ENCODE results near the gene CD99.

CD99 gene

DNA sequence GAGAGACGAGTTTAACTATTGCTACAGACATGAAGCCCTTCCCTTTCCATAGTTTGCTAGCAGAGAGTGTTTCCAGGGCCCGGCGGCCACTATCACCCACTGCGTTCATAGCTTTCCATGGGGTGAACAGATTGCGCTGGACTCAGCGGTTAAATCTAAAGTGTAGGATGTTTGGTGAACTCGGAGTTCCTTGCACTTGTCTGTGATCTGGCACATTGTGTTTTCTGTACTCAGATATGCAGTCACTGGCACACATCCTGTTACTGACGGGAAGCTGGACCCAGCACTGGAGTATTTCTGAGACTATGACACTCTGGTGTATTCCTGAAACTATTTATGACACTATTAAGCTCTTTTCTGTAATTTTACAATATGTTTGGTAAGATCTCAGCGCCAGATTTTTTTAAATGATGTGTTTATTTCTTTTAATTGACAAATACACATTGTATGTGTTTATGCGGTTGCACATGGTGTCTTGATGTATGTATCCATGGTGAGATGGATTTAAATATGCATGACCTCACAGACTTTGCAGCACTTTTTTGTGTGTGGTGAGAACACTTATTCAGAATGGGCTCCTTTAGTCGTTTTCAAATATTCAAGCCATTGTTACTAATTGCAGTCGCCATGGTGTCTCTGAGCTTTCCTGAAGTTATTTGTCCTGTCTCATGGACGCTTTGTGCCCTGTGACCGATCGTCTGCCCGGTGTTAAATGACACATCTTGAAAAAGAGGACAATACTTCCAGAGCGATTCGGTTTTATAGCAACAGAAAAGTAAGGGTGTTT lies 14.1 kb downstream of the CD99 start:
- H3K9me3 Mint-ChIP-seq, result peaks cover 6% of the 10 kb centered on the region
- no peaks in the 10 kb centered on the region for H3K27me3 Mint-ChIP-seq
- H3K36me3 Mint-ChIP-seq, result peaks cover 33% of the 10 kb centered on the region
- H3K4me1 Mint-ChIP-seq, result peaks cover 90% of the 10 kb centered on the region
- H3K27ac Mint-ChIP-seq, result peak overlapping the region; percentile 89
- peak overlapping the region; percentile 70 for H3K4me3 Mint-ChIP-seq

DNA sequence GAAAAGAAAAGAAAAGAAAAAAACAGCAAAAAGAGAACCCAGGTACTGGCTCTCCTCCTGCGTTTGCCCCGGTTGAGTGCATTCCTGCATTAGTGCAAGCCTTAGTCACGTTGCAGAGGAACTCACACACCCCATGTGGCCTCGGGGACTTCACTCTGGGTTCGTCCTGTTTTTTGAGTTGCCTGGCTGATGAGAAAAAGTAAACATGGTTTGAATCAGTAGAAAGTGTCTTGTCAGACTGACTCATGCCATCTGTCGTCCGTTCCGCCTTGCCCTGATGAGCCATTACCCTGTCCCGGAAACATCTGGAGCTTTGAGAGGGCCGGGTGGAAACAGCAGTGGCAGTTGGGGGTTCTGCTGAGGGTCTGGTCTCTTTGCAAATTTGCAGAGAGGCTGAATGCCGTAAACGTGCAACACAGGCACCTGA lies 16.3 kb downstream of the CD99 start:
- Mint-ChIP-seq H3K4me3 (peak overlapping the region; percentile 73), H3K27me3 (no peaks in the 10 kb centered on the region), H3K36me3 (peaks cover 21% of the 10 kb centered on the region), H3K4me1 (peaks cover 87% of the 10 kb centered on the region), H3K27ac (peak overlapping the region; percentile 90), H3K9me3 (no peaks in the 10 kb centered on the region)

DNA sequence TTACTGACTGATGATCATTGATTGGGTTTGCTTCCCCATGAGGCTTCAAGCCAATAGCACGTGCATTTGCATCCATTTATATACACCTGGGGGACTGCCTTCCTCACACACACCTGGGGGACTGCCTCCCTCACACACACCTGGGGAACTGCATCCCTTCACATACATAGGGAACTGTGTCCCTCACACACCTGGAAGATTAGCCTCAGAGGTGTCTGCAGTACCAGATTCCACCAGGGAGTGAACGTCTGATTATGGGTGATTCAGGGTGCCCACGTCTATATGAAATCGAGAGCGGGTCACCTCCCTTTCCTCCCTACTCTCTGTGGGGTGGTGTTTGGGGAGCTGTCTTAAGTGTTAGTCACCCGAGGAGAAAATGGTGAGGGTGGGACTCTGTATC lies 16.9 kb downstream of the CD99 start:
- Mint-ChIP-seq H3K27me3 (no peaks in the 10 kb centered on the region), H3K4me1 (peaks cover 80% of the 10 kb centered on the region), H3K36me3 (peaks cover 21% of the 10 kb centered on the region), H3K4me3 (peak overlapping the region; percentile 73), H3K9me3 (no peaks in the 10 kb centered on the region), H3K27ac (peak overlapping the region; percentile 90)

DNA sequence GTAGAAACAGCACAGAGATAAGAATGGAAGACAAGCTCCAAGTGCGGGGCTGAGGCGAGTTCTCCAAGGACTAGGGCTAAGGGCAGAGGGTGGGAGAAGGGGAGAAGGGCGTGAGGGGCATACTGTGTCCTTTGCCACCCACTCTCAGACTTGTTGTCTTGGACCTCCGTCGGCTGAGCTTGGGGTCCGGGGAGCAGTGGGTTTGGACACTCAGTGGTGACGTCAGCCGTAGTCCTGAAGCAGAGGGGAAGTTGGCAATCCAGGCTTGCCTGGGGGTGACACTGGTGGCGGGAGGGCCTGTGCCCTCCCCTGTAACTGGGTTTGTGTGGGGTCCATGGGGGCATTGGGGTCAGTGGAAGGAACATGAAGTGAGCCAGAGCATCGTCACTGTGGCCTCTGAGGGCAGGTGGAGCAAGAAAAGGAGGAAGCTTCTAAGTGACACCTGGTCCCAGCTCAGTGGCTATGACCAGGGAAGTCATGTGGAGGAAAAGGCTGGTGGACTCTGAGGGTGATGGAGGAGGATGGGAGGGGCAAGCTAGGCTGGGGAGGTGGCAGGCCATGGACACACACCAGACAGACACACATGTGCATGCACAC lies 17.6 kb downstream of the CD99 start:
- Mint-ChIP-seq H3K4me1 (peaks cover 74% of the 10 kb centered on the region), H3K9me3 (no peaks in the 10 kb centered on the region), H3K4me3 (peak overlapping the region; percentile 73)

DNA sequence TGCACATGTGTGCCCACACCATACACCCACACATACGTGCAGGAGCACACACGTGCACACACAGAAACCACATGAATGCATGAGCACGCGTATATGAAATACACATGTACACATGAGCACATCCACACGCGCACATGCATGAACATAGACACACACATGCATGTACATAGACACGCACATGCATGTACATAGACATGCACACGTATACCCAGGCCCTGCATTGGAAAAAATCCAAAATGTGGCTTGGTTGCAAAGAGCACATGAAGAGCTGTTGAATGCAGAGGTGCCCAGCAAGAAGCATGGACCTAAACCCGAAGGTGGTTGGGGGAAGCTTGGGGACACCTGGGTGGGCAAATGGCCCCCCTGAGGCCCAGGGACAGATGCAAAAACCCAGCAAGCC lies 18.5 kb downstream of the CD99 start:
- peaks cover 20% of the 10 kb centered on the region for H3K36me3 Mint-ChIP-seq
- no peaks in the 10 kb centered on the region for H3K9me3 Mint-ChIP-seq
- peak overlapping the region; percentile 67 for H3K4me3 Mint-ChIP-seq
- peak overlapping the region; percentile 95 for H3K27ac Mint-ChIP-seq
- no peaks in the 10 kb centered on the region for H3K27me3 Mint-ChIP-seq
- peaks cover 74% of the 10 kb centered on the region for H3K4me1 Mint-ChIP-seq

More for the DNA sequence above, 17.6 kb downstream of the CD99 start:
- Mint-ChIP-seq H3K27me3 (no peaks in the 10 kb centered on the region), H3K27ac (peak overlapping the region; percentile 90), H3K36me3 (peaks cover 19% of the 10 kb centered on the region)

DNA sequence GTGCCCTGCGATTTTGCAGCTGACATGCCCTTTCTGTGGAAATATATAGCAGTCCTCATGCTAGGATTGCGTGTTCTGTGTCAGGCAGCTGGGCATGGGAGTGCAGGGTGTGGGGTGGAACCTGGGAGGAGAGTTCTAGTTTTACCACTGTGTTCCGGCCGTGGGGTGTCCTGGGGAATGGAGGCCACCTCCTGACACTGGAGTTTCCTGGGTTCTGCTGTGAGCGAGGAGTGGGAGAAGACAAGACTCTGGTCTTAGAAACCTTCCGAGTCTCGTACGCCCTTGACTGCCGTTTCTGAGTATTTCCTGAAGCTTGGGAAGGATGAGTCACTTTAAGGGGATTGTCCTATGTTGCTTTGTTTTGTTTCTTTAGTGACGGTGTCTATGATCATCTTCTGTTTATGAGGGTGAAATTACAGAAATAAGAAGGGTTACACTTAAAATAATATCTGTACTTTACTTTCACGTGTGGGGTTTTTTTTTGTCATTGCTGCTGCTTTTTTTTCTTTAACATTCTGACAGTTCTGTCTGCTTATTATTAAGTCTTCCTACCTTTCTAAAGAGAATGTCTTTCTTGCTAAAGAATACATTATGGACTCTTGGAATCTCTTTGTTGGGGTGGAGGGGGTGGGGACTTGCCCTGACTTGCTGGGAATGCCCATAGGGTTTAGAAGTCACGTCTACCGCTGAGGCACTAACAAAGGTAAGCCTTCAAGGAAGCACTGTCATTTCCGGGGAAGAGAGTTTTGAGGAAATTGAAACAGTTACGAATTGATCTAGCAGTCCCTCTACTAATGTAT lies 19.1 kb downstream of the CD99 start:
- H3K4me1 Mint-ChIP-seq, result peaks cover 74% of the 10 kb centered on the region
- peak overlapping the region; percentile 67 for H3K4me3 Mint-ChIP-seq
- H3K9me3 Mint-ChIP-seq, result no peaks in the 10 kb centered on the region
- peaks cover 19% of the 10 kb centered on the region for H3K36me3 Mint-ChIP-seq
- no peaks in the 10 kb centered on the region for H3K27me3 Mint-ChIP-seq
- H3K27ac Mint-ChIP-seq, result peak overlapping the region; percentile 95

DNA sequence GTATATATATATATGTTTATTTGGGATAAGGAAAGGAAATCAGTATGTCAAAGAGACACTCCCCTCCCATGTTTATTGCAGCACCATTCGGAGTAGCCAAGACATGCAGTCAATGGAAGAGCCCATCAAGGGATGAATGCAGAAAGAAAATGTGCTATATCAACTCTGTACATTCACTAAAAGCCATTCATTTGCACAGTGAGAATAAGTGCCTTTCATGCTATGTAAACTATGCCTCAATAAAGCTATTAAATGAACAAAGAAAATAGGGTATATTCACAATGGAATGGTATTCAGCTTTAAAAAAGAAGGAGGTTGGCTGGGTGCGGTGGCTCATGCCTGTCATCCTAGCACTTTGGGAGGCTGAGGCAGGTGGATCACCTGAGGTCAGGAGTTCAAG lies 20.3 kb downstream of the CD99 start:
- H3K4me3 Mint-ChIP-seq, result no peak overlapping the region
- H3K27ac Mint-ChIP-seq, result no peak overlapping the region
- H3K9me3 Mint-ChIP-seq, result no peaks in the 10 kb centered on the region
- no peaks in the 10 kb centered on the region for H3K27me3 Mint-ChIP-seq
- H3K36me3 Mint-ChIP-seq, result peaks cover 26% of the 10 kb centered on the region
- H3K4me1 Mint-ChIP-seq, result peaks cover 78% of the 10 kb centered on the region

DNA sequence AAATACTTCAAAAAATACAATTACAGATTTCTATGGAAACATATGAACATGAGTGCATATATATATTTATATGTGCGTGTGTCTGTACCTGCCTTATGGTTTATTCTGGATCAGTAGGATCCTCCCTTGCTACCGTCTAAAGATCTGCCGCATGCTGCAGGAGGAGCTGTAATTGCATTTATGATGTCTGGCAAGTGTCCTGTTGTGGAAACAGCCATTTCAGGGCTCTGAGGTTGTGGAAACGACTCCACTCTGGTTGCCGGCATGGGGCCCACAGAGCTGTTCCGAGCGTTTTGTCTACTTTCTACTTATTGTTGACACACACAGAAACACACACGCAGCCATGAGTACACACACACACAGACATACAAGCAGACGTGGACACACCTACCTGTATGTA lies 21.3 kb downstream of the CD99 start:
- Mint-ChIP-seq H3K36me3 (peaks cover 25% of the 10 kb centered on the region), H3K4me3 (no peak overlapping the region), H3K4me1 (peaks cover 77% of the 10 kb centered on the region), H3K27me3 (no peaks in the 10 kb centered on the region), H3K27ac (no peak overlapping the region), H3K9me3 (no peaks in the 10 kb centered on the region)

DNA sequence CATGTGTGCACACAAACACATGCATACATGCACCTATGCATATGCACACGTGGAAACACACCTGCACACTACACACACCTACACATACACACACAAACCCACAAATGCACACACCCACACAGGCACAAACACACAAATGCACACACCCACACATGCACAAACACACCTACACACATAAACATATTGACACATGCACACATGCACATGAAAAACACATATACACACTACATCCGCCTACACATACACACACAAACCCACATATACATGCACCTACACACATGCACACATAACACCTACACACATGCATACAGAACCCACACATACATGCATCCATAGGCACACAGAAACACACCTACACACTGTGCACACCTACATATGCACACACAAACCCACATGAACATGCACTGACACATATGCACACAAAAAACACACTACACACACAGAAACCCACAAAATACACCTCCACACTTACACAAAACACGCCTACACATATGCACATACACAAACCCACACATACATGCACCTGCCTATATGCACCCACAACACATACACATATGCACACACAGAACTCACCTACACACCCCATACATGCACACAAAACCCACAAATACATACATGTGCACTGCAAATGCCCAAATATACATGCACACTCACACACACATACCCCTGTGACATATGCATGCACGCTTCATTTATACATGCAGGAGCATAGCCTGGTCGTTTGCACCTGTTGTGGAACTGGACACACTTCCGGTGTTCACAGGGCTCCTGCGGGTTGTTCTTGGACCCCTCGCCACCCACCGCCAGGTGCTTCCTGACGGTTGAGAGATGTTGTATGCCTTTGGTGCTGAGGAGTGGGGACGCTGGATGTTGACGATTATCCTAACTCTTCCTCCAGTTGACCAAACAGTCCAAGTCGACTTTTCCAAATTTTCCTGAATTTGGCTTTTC lies 22.1 kb downstream of the CD99 start:
- Mint-ChIP-seq H3K36me3 (peaks cover 26% of the 10 kb centered on the region), H3K27me3 (no peaks in the 10 kb centered on the region), H3K4me3 (no peak overlapping the region), H3K4me1 (peaks cover 77% of the 10 kb centered on the region), H3K9me3 (no peaks in the 10 kb centered on the region), H3K27ac (no peak overlapping the region)

DNA sequence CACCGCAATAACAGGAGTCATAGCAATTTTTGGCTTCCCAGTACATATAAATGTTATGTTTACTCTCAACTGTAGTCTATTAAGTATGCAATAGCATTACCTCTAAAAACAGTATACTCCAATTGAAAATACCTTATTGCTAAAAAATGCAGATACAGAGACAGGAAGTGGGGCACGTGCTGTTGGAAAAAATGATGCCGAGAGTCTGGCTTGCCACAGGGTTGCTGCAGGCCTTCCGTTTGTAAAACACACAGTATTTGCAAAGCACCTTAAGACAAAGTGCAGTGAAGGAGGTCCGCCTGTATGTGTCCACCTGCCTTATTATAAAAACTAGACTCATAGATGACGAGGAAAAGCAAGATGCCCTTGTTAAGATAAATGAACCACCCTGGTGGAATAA lies 23.5 kb downstream of the CD99 start:
- Mint-ChIP-seq H3K27me3 (no peaks in the 10 kb centered on the region), H3K9me3 (no peaks in the 10 kb centered on the region), H3K4me1 (peaks cover 70% of the 10 kb centered on the region), H3K36me3 (peaks cover 26% of the 10 kb centered on the region), H3K4me3 (peak overlapping the region; percentile 41), H3K27ac (peak overlapping the region; percentile 89)

DNA sequence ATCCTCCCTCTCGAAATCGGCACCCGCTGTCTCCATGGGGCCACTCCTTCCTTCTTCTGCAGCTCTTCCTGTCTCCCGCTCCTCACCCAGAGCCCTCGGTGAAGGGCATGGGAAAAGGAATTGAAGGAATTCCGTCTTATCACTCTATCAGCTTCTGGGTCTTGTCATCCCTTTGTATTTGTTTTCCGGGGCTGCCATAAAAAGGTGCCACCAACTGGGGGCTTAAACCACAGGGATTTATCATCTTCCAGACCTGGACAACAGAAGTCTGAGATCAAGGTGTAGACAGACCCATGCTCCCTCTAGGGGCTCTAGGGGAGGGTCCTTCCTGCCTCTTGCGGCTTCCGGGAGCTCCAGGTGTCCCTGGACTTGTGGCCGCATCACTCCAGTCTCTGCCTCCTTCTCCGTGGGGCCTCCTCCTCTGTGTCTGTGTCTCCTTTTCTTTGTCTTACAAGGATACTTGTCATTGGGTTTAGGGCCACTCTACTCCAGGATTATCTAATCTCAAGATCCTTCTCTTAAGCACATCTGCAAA lies 24.0 kb downstream of the CD99 start:
- H3K27me3 Mint-ChIP-seq, result no peaks in the 10 kb centered on the region
- peak overlapping the region; percentile 43 for H3K4me3 Mint-ChIP-seq
- H3K27ac Mint-ChIP-seq, result peak overlapping the region; percentile 89
- peaks cover 66% of the 10 kb centered on the region for H3K4me1 Mint-ChIP-seq
- peaks cover 27% of the 10 kb centered on the region for H3K36me3 Mint-ChIP-seq
- H3K9me3 Mint-ChIP-seq, result no peaks in the 10 kb centered on the region

DNA sequence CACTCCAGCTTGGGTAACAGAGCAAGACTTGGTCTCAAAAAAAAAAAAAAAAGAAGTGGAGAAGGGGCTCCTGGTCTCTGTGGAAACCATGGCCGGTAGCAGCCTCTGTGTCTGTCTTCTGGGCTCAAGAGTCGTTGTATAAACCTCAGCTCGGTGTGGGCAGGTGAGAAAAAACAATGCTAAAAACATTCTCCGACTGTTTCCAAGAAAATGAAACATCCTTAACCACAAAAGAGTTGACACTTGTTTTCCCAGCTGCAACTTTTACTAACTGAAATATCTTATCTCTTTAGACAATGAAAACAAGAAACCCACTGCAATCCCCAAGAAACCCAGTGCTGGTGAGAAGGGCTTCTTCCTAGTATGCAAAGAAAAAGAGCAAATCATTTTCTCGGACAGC lies 26.2 kb downstream of the CD99 start:
- peaks cover 48% of the 10 kb centered on the region for H3K4me1 Mint-ChIP-seq
- no peak overlapping the region for H3K4me3 Mint-ChIP-seq
- peaks cover 27% of the 10 kb centered on the region for H3K36me3 Mint-ChIP-seq
- no peaks in the 10 kb centered on the region for H3K27me3 Mint-ChIP-seq
- H3K27ac Mint-ChIP-seq, result peak overlapping the region; percentile 35
- no peaks in the 10 kb centered on the region for H3K9me3 Mint-ChIP-seq

DNA sequence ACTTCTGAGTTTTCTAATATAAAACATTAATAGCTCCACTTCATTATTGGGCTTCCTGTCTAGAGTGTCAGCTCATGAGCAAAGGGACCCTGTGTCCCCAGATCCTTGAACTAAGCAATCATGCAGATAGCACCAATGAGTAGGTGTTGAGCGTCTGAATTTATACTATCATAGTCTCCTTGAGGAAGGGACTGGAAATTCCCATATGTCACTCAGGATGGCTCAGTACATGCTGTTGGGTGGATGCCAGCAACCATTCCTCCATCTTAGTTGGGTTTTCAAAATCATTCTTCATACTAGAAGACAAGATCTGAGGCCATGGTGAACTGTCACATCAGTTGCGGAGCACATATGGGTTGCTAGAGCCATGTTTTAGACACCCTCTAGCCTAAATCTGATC lies 27.7 kb downstream of the CD99 start:
- no peaks in the 10 kb centered on the region for H3K27me3 Mint-ChIP-seq
- no peak overlapping the region for H3K4me3 Mint-ChIP-seq
- H3K9me3 Mint-ChIP-seq, result no peaks in the 10 kb centered on the region
- peak overlapping the region; percentile 43 for H3K27ac Mint-ChIP-seq
- H3K4me1 Mint-ChIP-seq, result peaks cover 45% of the 10 kb centered on the region
- H3K36me3 Mint-ChIP-seq, result peaks cover 33% of the 10 kb centered on the region

DNA sequence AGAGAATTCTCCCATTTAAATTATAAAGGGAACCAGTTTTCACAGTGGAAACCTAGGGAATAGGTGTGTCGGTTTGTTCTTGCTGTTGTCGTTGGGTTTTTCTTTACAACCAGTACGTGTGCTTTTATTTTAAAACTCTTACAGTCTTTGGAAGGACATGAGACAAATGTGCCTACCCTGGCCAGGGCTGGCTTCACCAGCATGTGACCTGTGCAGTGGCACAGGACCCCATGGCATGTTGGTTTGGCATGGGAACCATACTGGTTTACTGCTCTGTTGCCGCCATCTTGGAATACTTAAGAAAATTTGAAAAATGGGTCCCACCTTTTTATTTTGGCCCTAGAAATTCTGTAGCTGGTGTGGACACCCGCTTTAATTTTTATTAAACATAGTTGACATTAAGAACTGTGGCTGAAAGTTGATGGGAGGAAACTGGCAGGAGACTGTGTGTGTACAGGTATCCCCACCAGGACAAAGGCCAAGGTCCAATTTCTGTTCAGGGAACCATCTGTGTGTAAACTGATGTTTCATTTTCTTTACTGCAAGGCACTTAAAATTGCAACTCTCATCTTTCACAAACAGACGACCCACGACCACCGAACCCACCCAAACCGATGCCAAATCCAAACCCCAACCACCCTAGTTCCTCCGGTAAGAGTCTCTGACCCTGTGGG lies 28.8 kb downstream of the CD99 start:
- no peaks in the 10 kb centered on the region for H3K9me3 Mint-ChIP-seq
- H3K4me1 Mint-ChIP-seq, result peaks cover 34% of the 10 kb centered on the region
- peaks cover 29% of the 10 kb centered on the region for H3K36me3 Mint-ChIP-seq
- H3K27me3 Mint-ChIP-seq, result no peaks in the 10 kb centered on the region
- peak overlapping the region; percentile 62 for H3K27ac Mint-ChIP-seq
- no peak overlapping the region for H3K4me3 Mint-ChIP-seq
